Measurements from ENCODE around the gene CTCF.

Gene CTCF

GRCh38 chr16:67608364-67608763, 46.0 kb downstream of the CTCF start:
- no peak for DNase-seq

- DNase-seq, result peak; percentile 15
Observed at GRCh38 chr16:67613808-67614207, 51.5 kb downstream of the CTCF start.

- DNase-seq, result no peak
Observed at GRCh38 chr16:67628216-67628615, 65.9 kb downstream of the CTCF start.

GRCh38 chr16:67632415-67633172, 70.3 kb downstream of the CTCF start:
- DNase-seq, result no peak

GRCh38 chr16:67636713-67637112, 74.4 kb downstream of the CTCF start:
- no peak for DNase-seq

- no peak for DNase-seq
Observed at GRCh38 chr16:67637625-67638024, 75.3 kb downstream of the CTCF start.

- no peak for DNase-seq
Observed at GRCh38 chr16:67641779-67642708, 79.7 kb downstream of the CTCF start.

GRCh38 chr16:67644038-67644437, 81.7 kb downstream of the CTCF start:
- no peak for DNase-seq

- DNase-seq, result no peak
Observed at GRCh38 chr16:67645397-67646121, 83.2 kb downstream of the CTCF start.

- no peak for DNase-seq
Observed at GRCh38 chr16:67647111-67647651, 84.9 kb downstream of the CTCF start.

GRCh38 chr16:67647681-67648080, 85.4 kb downstream of the CTCF start:
- no peak for DNase-seq

- DNase-seq, result no peak
Observed at GRCh38 chr16:67648088-67648763, 85.9 kb downstream of the CTCF start.

- DNase-seq, result no peak
Observed at GRCh38 chr16:67648764-67649407, 86.6 kb downstream of the CTCF start.

GRCh38 chr16:67649494-67649931, 87.2 kb downstream of the CTCF start:
- no peak for DNase-seq

- DNase-seq, result no peak
Observed at GRCh38 chr16:67650023-67650422, 87.7 kb downstream of the CTCF start.

- no peak for DNase-seq
Observed at GRCh38 chr16:67651039-67651438, 88.7 kb downstream of the CTCF start.

GRCh38 chr16:67651847-67652246, 89.5 kb downstream of the CTCF start:
- DNase-seq, result no peak

- no peak for DNase-seq
Observed at GRCh38 chr16:67652578-67653127, 90.3 kb downstream of the CTCF start.

GRCh38 chr16:67653128-67653788, 90.9 kb downstream of the CTCF start:
- no peak for DNase-seq

- DNase-seq, result no peak
Observed at GRCh38 chr16:67653789-67654402, 91.6 kb downstream of the CTCF start.

All from stimulated activated CD4-positive, alpha-beta T cell treated with anti-CD3 and anti-CD28 coated beads, Interleukin-4, amount 100 ng/mL, for 1 hour (primary cell).